Measurements from ENCODE around the gene PTPRC. TPM values are rescaled to one million over a fixed set of nuclear protein-coding genes. Genes with fewer than 3 reads are reported as not detected.

PTPRC gene
- total RNA-seq, 1 donor from 2014 or later, result 17.1 TPM

GRCh38 chr1:198674009-198674408, 35.2 kb downstream of the PTPRC start:
- no peak for DNase-seq

GRCh38 chr1:198676253-198676652, 37.4 kb downstream of the PTPRC start:
- no peak for DNase-seq

GRCh38 chr1:198677027-198677426, 38.2 kb downstream of the PTPRC start:
- no peak for DNase-seq

GRCh38 chr1:198677871-198678270, 39.0 kb downstream of the PTPRC start:
- no peak for DNase-seq

GRCh38 chr1:198678301-198678836, 39.5 kb downstream of the PTPRC start:
- DNase-seq, result no peak

- DNase-seq, result no peak
These were observed 40.1 kb downstream of the PTPRC start for GRCh38 chr1:198678901-198679329.

GRCh38 chr1:198679535-198680173, 40.8 kb downstream of the PTPRC start:
- no peak for DNase-seq

GRCh38 chr1:198680174-198680875, 41.5 kb downstream of the PTPRC start:
- no peak for DNase-seq

GRCh38 chr1:198681252-198681651, 42.4 kb downstream of the PTPRC start:
- no peak for DNase-seq

- peak; percentile 50 for DNase-seq
These were observed 43.3 kb downstream of the PTPRC start for GRCh38 chr1:198681831-198682759.

GRCh38 chr1:198682850-198683249, 44.0 kb downstream of the PTPRC start:
- no peak for DNase-seq

GRCh38 chr1:198683449-198683848, 44.6 kb downstream of the PTPRC start:
- DNase-seq, result no peak

- DNase-seq, result peak; percentile 51
These were observed 47.4 kb downstream of the PTPRC start for GRCh38 chr1:198686069-198686728.

GRCh38 chr1:198687429-198687828, 48.6 kb downstream of the PTPRC start:
- no peak for DNase-seq

GRCh38 chr1:198691063-198691462, 52.2 kb downstream of the PTPRC start:
- DNase-seq, result no peak

- no peak for DNase-seq
These were observed 54.5 kb downstream of the PTPRC start for GRCh38 chr1:198693321-198693720.

GRCh38 chr1:198694542-198694941, 55.7 kb downstream of the PTPRC start:
- no peak for DNase-seq

GRCh38 chr1:198696211-198696610, 57.4 kb downstream of the PTPRC start:
- no peak for DNase-seq

- DNase-seq, result peak; percentile 56
These were observed 60.6 kb downstream of the PTPRC start for GRCh38 chr1:198699167-198700015.

- no peak for DNase-seq
These were observed 61.2 kb downstream of the PTPRC start for GRCh38 chr1:198700016-198700392.

- no peak for DNase-seq
These were observed 61.6 kb downstream of the PTPRC start for GRCh38 chr1:198700396-198700795.
